DND-41 (cell line): ENCODE results near the gene STX19.
A peak's percentile ranks its signal among the peaks of the same experiment; 100 is the strongest.
"Not testable (repeated sequence)": the region's sequence is repeated elsewhere in the genome, so short reads cannot be mapped to it uniquely, and the experiment has no call there.

ENCODE experiments used
- ATAC-seq: fragments of 200-7000 bp; cut with Tn5 transposase; 3 replicates; pipeline ENCODE4 v1.9.1; 2021; ENCODE audit warnings: low read depth; ENCODE audit not compliant: insufficient read depth
- DNase-seq: peaks from one replicate; pipeline ENCODE4 v3.0.0-alpha.2; 2020
- H2AFZ ChIP-seq: 2 replicates; pipeline ENCODE4 v1.6.0; 2012; ENCODE audit warnings: low read depth, low read length
- H3K27ac ChIP-seq: 2 replicates; pipeline ENCODE4 v1.5.1; 2012; ENCODE audit warnings: low read length, inconsistent platforms
- H3K27me3 ChIP-seq: fragments of 200-600 bp; sonication (generic); 2 replicates; pipeline ENCODE4 v1.6.0; 2012; ENCODE audit warnings: low read length, mild to moderate bottlenecking, inconsistent platforms; ENCODE audit not compliant: insufficient read depth, poor library complexity
- H3K36me3 ChIP-seq: 2 replicates; pipeline ENCODE4 v1.5.1; 2012; ENCODE audit warnings: low read length, inconsistent platforms; ENCODE audit not compliant: insufficient read depth
- H3K4me1 ChIP-seq: 2 replicates; pipeline ENCODE4 v1.5.1; 2012; ENCODE audit warnings: mild to moderate bottlenecking, low read length; ENCODE audit not compliant: insufficient read depth
- H3K4me2 ChIP-seq: 2 replicates; pipeline ENCODE4 v1.6.0; 2012; ENCODE audit warnings: mild to moderate bottlenecking, moderate library complexity, low read length, inconsistent platforms; ENCODE audit not compliant: insufficient read depth
- H3K4me3 ChIP-seq, 2 experiments: fragments of 200-600 bp in 1 of 2; shearing (Covaris generic) in 1 of 2; 2 replicates each; pipeline ENCODE4 v1.5.1; 2012 to 2016; ENCODE audit warnings: inconsistent platforms in 2 of 2, low read length in 2 of 2, mild to moderate bottlenecking in 2 of 2, low read depth in 1 of 2, moderate library complexity in 1 of 2
- H3K79me2 ChIP-seq: 2 replicates; pipeline ENCODE4 v1.6.0; 2012; ENCODE audit warnings: low read length, inconsistent platforms; ENCODE audit not compliant: insufficient read depth
- H3K9ac ChIP-seq: 2 replicates; pipeline ENCODE4 v1.6.0; 2012; ENCODE audit warnings: low read depth, mild to moderate bottlenecking, inconsistent platforms, low read length, moderate library complexity
- H3K9me3 ChIP-seq: 2 replicates; pipeline ENCODE4 v1.5.1; 2012; ENCODE audit warnings: low read length, moderate library complexity, mild to moderate bottlenecking, inconsistent platforms; ENCODE audit not compliant: insufficient read depth, severe bottlenecking
- H4K20me1 ChIP-seq: 2 replicates; pipeline ENCODE4 v1.6.0; 2012; ENCODE audit warnings: low read length; ENCODE audit not compliant: insufficient read depth
- CTCF ChIP-seq: IDR thresholded peaks from 2 replicates; pipeline ENCODE4 v1.5.1; 2012; ENCODE audit warnings: borderline replicate concordance, low read length, moderate library complexity, mild to moderate bottlenecking; ENCODE audit not compliant: poor library complexity, severe bottlenecking; ENCODE audit errors: extremely low read depth
- EZH2 ChIP-seq: IDR thresholded peaks from 3 replicates; pipeline ENCODE4 v1.6.1; 2012; ENCODE audit warnings: borderline replicate concordance, low read depth, mild to moderate bottlenecking, moderate library complexity, low read length, inconsistent platforms; ENCODE audit not compliant: severe bottlenecking

The STX19 gene

GRCh38 chr3:94050546-94050945 lies 22.1 kb upstream of the STX19 start:
- DNase-seq: no peak
- H3K9ac ChIP-seq: no peak overlapping the region
- H3K27me3 ChIP-seq: no peaks in the 10 kb centered on the region
- peaks cover 4% of the 10 kb centered on the region; the same call in 1 of the 2 replicates for H3K36me3 ChIP-seq
- H4K20me1 ChIP-seq: no peaks in the 10 kb centered on the region
- TF ChIP-seq EZH2 (no peak), CTCF (no peak)
- no peak overlapping the region for H3K4me3 ChIP-seq
- H3K4me1 ChIP-seq: no peaks in the 10 kb centered on the region
- H3K79me2 ChIP-seq: no peaks in the 10 kb centered on the region
- ATAC-seq: no peak
- no peak overlapping the region for H2AFZ ChIP-seq
- no peak overlapping the region for H3K27ac ChIP-seq
- H3K4me2 ChIP-seq: no peak overlapping the region
- no peaks in the 10 kb centered on the region for H3K9me3 ChIP-seq

GRCh38 chr3:94049267-94049666 lies 20.9 kb upstream of the STX19 start:
- Histone ChIP-seq H3K4me2 (no peak overlapping the region), H3K4me3 (no peak overlapping the region)

GRCh38 chr3:94046533-94046932 lies 18.1 kb upstream of the STX19 start:
- DNase-seq (no peak), ATAC-seq (no peak)
- peaks cover 11% of the 10 kb centered on the region for H3K36me3 ChIP-seq
- no peak overlapping the region for H2AFZ ChIP-seq
- H3K9ac ChIP-seq: no peak overlapping the region
- TF ChIP-seq EZH2 (no peak), CTCF (no peak)
- H4K20me1 ChIP-seq: no peaks in the 10 kb centered on the region
- H3K27me3 ChIP-seq: no peaks in the 10 kb centered on the region
- no peak overlapping the region for H3K4me2 ChIP-seq
- no peaks in the 10 kb centered on the region for H3K79me2 ChIP-seq
- H3K4me1 ChIP-seq: no peaks in the 10 kb centered on the region
- no peak overlapping the region for H3K27ac ChIP-seq
- H3K9me3 ChIP-seq: no peaks in the 10 kb centered on the region
- H3K4me3 ChIP-seq: no peak overlapping the region

More at GRCh38 chr3:94049267-94049666, 20.9 kb upstream of the STX19 start:
- Histone ChIP-seq H3K36me3 (peaks cover 8% of the 10 kb centered on the region), H3K4me1 (no peaks in the 10 kb centered on the region), H2AFZ (no peak overlapping the region), H3K79me2 (no peaks in the 10 kb centered on the region), H4K20me1 (no peaks in the 10 kb centered on the region), H3K9me3 (no peaks in the 10 kb centered on the region), H3K27me3 (no peaks in the 10 kb centered on the region), H3K9ac (no peak overlapping the region), H3K27ac (no peak overlapping the region)
- DNase-seq: no peak
- TF ChIP-seq EZH2 (no peak), CTCF (no peak)
- no peak for ATAC-seq

- DNase-seq: peak; percentile 14
- H3K4me3 ChIP-seq, H3K4me1 ChIP-seq, H3K79me2 ChIP-seq, H3K9me3 ChIP-seq, H3K27me3 ChIP-seq, H3K4me2 ChIP-seq, ATAC-seq, H2AFZ ChIP-seq, H3K27ac ChIP-seq, H3K9ac ChIP-seq, H4K20me1 ChIP-seq: not testable (repeated sequence)
- peaks cover 11% of the 10 kb centered on the region for H3K36me3 ChIP-seq
Measured at GRCh38 chr3:94044100-94044936, 15.9 kb upstream of the STX19 start.
